ENCODE measurements around the gene TRPC3.

GRCh38 chr4:121829511-121829910 is 122.3 kb downstream of the TRPC3 start:
- TF ChIP-seq CTCF (conservative IDR thresholded peaks at IDR 0.05) = no peak
- no peak for TF ChIP-seq EZH2 (IDR thresholded peaks at IDR 0.05; ENCODE audit: low read depth)
